ENCODE results near the gene NUP98.

The NUP98 gene

DNA sequence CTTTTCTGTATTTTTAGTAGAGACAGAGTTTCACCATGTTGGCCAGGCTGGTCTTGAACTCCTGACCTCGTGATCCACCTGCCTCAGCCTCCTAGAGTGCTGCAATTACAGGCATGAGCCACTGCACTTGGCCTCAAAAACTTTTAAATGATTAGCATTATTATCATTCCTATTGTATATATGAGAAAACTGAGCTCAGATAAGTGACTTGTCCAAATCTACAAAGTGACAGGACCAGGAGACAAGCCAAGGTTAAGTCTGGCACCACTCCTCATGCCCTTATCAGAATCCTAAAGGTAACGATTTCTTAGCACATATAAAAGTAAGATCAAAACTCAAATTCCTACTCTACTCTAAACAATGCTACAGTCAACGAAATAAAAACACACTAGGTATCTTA is 94.0 kb downstream of the NUP98 start:
- H3K27ac ChIP-seq, result no peak overlapping the region
- TF ChIP-seq, protein P1, sequence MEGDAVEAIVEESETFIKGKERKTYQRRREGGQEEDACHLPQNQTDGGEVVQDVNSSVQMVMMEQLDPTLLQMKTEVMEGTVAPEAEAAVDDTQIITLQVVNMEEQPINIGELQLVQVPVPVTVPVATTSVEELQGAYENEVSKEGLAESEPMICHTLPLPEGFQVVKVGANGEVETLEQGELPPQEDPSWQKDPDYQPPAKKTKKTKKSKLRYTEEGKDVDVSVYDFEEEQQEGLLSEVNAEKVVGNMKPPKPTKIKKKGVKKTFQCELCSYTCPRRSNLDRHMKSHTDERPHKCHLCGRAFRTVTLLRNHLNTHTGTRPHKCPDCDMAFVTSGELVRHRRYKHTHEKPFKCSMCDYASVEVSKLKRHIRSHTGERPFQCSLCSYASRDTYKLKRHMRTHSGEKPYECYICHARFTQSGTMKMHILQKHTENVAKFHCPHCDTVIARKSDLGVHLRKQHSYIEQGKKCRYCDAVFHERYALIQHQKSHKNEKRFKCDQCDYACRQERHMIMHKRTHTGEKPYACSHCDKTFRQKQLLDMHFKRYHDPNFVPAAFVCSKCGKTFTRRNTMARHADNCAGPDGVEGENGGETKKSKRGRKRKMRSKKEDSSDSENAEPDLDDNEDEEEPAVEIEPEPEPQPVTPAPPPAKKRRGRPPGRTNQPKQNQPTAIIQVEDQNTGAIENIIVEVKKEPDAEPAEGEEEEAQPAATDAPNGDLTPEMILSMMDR (conservative IDR thresholded peaks at IDR 0.05), result no peak

DNA sequence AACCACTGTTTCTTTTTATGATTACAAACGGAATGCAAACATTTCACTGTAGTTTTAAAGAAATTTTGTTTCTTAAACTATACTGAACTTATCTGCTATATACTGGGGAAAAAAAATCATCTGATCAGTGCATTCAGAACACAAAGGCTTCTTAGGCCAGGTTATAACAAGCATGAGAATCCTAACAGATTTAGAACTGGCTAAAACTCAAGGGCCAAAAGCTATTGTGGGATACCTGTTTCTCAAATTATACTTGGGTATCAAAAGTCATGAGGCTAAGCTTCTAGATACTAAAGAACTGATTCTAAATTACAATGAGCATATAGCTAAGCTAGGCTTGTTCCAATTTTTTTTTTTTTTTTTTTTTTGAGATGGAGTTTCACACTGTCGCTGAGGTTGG is 96.4 kb downstream of the NUP98 start:
- TF ChIP-seq, protein P1 (conservative IDR thresholded peaks at IDR 0.05), result no peak
- H3K27ac ChIP-seq, result peak overlapping the region; percentile 73; the same call in 1 of the 2 replicates

DNA sequence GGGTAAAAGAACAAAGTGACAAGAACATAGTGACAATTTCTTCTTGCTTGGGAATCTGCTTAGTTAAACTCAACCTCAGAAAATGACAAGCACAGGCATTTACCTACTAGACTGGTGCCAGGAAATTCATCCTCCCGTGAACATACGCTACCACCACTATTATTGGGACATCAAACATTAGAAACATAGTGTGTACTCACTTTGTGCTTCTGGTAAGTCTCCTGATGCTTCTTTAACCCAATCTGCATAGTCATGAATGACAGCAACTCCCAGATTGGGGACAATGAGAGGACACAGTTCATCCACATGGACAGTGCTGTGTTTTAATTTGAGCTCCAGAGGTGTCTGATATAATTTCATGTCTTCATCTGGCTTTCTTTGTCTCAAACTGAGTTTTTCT is 96.9 kb downstream of the NUP98 start:
- peak overlapping the region; percentile 73 for H3K27ac ChIP-seq
- TF ChIP-seq, protein P1 (conservative IDR thresholded peaks at IDR 0.05), result no peak

DNA sequence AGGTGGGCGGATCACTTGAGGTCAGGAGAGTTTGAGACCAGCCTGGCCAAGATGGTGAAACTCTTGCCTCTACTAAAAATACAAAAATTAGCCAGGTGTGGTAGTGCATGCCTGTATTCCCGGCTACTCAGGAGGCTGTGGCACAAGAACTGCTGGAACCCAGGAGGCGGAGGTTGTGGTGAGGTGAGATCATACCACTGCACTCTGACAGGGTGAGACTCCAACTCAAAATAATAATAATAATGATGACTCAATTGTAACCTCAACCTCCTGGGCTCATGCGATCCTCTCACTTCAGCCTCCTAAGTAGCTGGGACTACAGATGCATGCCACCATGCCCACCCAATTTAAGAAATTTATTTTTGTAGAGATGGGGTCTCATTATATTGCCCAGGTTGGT is 110.6 kb downstream of the NUP98 start:
- TF ChIP-seq, protein P1 (conservative IDR thresholded peaks at IDR 0.05), result no peak
- no peak overlapping the region for H3K27ac ChIP-seq

- TF ChIP-seq, protein P1 (conservative IDR thresholded peaks at IDR 0.05), result no peak
- no peak overlapping the region for H3K27ac ChIP-seq
Observed at GRCh38 chr11:3685923-3686322, 111.4 kb downstream of the NUP98 start.

DNA sequence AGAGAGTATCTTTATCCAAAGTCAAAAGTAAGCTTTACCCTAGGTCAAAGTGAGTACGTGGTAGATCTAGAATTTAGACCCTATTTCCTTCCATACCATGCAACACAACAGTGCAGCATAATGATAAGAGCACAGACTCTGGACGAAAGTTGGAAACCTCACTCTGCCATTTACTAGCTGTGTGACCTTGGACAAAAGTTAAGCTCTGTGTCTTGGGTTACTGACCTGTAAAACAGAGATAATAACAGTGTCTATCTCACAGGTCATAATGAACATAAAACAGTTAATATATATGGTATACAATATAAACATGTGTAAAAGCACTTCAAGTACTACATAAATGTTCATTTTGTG is 112.6 kb downstream of the NUP98 start:
- TF ChIP-seq, protein P1 (conservative IDR thresholded peaks at IDR 0.05), result no peak
- no peak overlapping the region for H3K27ac ChIP-seq

GRCh38 chr11:3684129-3684818 is 113.1 kb downstream of the NUP98 start:
- H3K27ac ChIP-seq, result no peak overlapping the region
- TF ChIP-seq, protein P1 (conservative IDR thresholded peaks at IDR 0.05), result no peak
